Measurements from ENCODE around the gene SPTLC3. TPM values are rescaled to one million over a fixed set of nuclear protein-coding genes. Genes with fewer than 3 reads are reported as not detected.

Gene SPTLC3
- polyA plus RNA-seq, 1 donor from 2014 or later, result not detected

- Histone ChIP-seq H3K36me3 (ENCODE audit: insufficient read depth, low read length) (no peaks in the 10 kb centered on the region), H3K4me3 (ENCODE audit: low read length) (no peak overlapping the region), H3K79me2 (replicated peaks; ENCODE audit: insufficient read depth, low read length) (no peaks in the 10 kb centered on the region), H3K9me3 (ENCODE audit: low read length) (no peaks in the 10 kb centered on the region), H3K9me2 (ENCODE audit: insufficient read depth, low read length) (no peaks in the 10 kb centered on the region), H3K9ac (ENCODE audit: low read length) (no peak overlapping the region), H3K4me2 (ENCODE audit: low read length) (no peak overlapping the region), H4K20me1 (ENCODE audit: insufficient read depth) (no peaks in the 10 kb centered on the region), H3K27me3 (ENCODE audit: insufficient read depth, low read depth, low read length) (no peaks in the 10 kb centered on the region), H3F3A (ENCODE audit: insufficient read depth, low read length, poor library complexity, severe bottlenecking) (no peaks in the 10 kb centered on the region), H2AFZ (ENCODE audit: low read depth, low read length) (no peak overlapping the region), H3K27ac (ENCODE audit: low read length) (no peak overlapping the region)
- no peak for TF ChIP-seq EP300 (conservative IDR thresholded peaks at IDR 0.05; ENCODE audit: poor library complexity, severe bottlenecking)
- TF ChIP-seq REST (IDR thresholded peaks at IDR 0.05; ENCODE audit: borderline replicate concordance), result no peak
- TF ChIP-seq POLR2AphosphoS5 (IDR thresholded peaks at IDR 0.05), result no peak
- TF ChIP-seq MXI1 (conservative IDR thresholded peaks at IDR 0.05; ENCODE audit: poor library complexity, severe bottlenecking), result no peak
- TF ChIP-seq CTCF (IDR thresholded peaks at IDR 0.05; ENCODE audit: poor library complexity, severe bottlenecking), result no peak
- TF ChIP-seq TAF1 (IDR thresholded peaks at IDR 0.05; ENCODE audit: low read depth), result no peak
- no peak for TF ChIP-seq RAD21 (conservative IDR thresholded peaks at IDR 0.05)
- TF ChIP-seq EZH2 (IDR thresholded peaks at IDR 0.05; ENCODE audit: borderline replicate concordance, insufficient read depth, low read length, poor library complexity, severe bottlenecking), result no peak
- no peak for TF ChIP-seq SMC3 (conservative IDR thresholded peaks at IDR 0.05; ENCODE audit: poor library complexity)
Measured at GRCh38 chr20:12968472-12968871, 40.3 kb upstream of the SPTLC3 start.

- Histone ChIP-seq H3K79me2 (replicated peaks; ENCODE audit: insufficient read depth, low read length) (no peaks in the 10 kb centered on the region), H3K27ac (ENCODE audit: low read length) (no peak overlapping the region), H3K4me3 (ENCODE audit: low read length) (no peak overlapping the region), H3K4me2 (ENCODE audit: low read length) (no peak overlapping the region), H3K9me3 (ENCODE audit: low read length) (no peaks in the 10 kb centered on the region), H3K9me2 (ENCODE audit: insufficient read depth, low read length) (no peaks in the 10 kb centered on the region), H3K36me3 (ENCODE audit: insufficient read depth, low read length) (no peaks in the 10 kb centered on the region), H4K20me1 (ENCODE audit: insufficient read depth) (no peaks in the 10 kb centered on the region), H3F3A (ENCODE audit: insufficient read depth, low read length, poor library complexity, severe bottlenecking) (no peaks in the 10 kb centered on the region), H2AFZ (ENCODE audit: low read depth, low read length) (no peak overlapping the region), H3K27me3 (ENCODE audit: insufficient read depth, low read depth, low read length) (no peaks in the 10 kb centered on the region), H3K9ac (ENCODE audit: low read length) (no peak overlapping the region)
- TF ChIP-seq EP300 (conservative IDR thresholded peaks at IDR 0.05; ENCODE audit: poor library complexity, severe bottlenecking) (no peak), REST (IDR thresholded peaks at IDR 0.05; ENCODE audit: borderline replicate concordance) (no peak), EZH2 (IDR thresholded peaks at IDR 0.05; ENCODE audit: borderline replicate concordance, insufficient read depth, low read length, poor library complexity, severe bottlenecking) (no peak), RAD21 (conservative IDR thresholded peaks at IDR 0.05) (no peak), CTCF (IDR thresholded peaks at IDR 0.05; ENCODE audit: poor library complexity, severe bottlenecking) (no peak), TAF1 (IDR thresholded peaks at IDR 0.05; ENCODE audit: low read depth) (no peak), SMC3 (conservative IDR thresholded peaks at IDR 0.05; ENCODE audit: poor library complexity) (no peak), MXI1 (conservative IDR thresholded peaks at IDR 0.05; ENCODE audit: poor library complexity, severe bottlenecking) (no peak), POLR2AphosphoS5 (IDR thresholded peaks at IDR 0.05) (no peak)
Measured at GRCh38 chr20:12969071-12969669, 39.6 kb upstream of the SPTLC3 start.

Data from neural cell (in vitro differentiated cells).